SK-N-SH (cell line): ENCODE data around the gene IFT27. TPM values are rescaled to one million over a fixed set of nuclear protein-coding genes. Genes with fewer than 3 reads are reported as not detected.
"Not testable (repeated sequence)": the region's sequence is repeated elsewhere in the genome, so short reads cannot be mapped to it uniquely, and the experiment has no call there.

Experiments used
- CTCF ChIA-PET: fragments of 300-600, 350-600 bp; formaldehyde crosslinking; extraction: SDS; loops from one replicate; lab custom pipeline; 2021; lab: Yijun Ruan, JAX
- POLR2A ChIA-PET: fragments of 350-600 bp; sonication (Branson Sonifier 250); formaldehyde crosslinking; extraction: SDS; loops from one replicate; lab custom pipeline; 2020; ENCODE audit warnings: antibody characterized with exemption, inconsistent platforms; lab: Yijun Ruan, JAX
- DNase-seq: peaks from one replicate; pipeline ENCODE4 v3.0.0; 2012
- H2AFZ ChIP-seq: fragments of 200-600 bp; sonication (generic); 2 replicates; pipeline ENCODE4 v1.8.1; 2016; ENCODE audit warnings: antibody characterized with exemption, mild to moderate bottlenecking, low read depth
- H3F3A ChIP-seq: fragments of 200-600 bp; sonication (generic); replicated peaks from 2 replicates; pipeline ENCODE3; 2016; ENCODE audit warnings: antibody characterized with exemption, mild to moderate bottlenecking; ENCODE audit not compliant: insufficient read depth
- H3K27ac ChIP-seq, 2 experiments: fragments of 200-500 bp in 1 of 2; fragments of 200-600 bp in 1 of 2; sonication (Bioruptor generic) in 1 of 2; sonication (generic), shearing (Covaris generic) in 1 of 2; 2 replicates each; pipeline versions ENCODE4 v1.5.1 to v1.6.1; 2014 to 2016; ENCODE audit warnings: low read depth in 2 of 2, inconsistent platforms in 1 of 2, low read length in 1 of 2, mild to moderate bottlenecking in 1 of 2, mixed read lengths in 1 of 2
- H3K27me3 ChIP-seq: fragments of 200-600 bp; sonication (generic), shearing (Covaris generic); 2 replicates; pipeline ENCODE4 v1.6.1; 2016; ENCODE audit warnings: mixed run types; ENCODE audit not compliant: insufficient read depth
- H3K36me3 ChIP-seq, 2 experiments: fragments of 200-500 bp in 1 of 2; fragments of 200-600 bp in 1 of 2; sonication (Bioruptor generic) in 1 of 2; sonication (generic) in 1 of 2; replicated peaks in 1 of 2; 2 replicates each; pipeline versions ENCODE3 to v1.5.1; 2014 to 2016; ENCODE audit warnings: low read length in 1 of 2, mild to moderate bottlenecking in 1 of 2; ENCODE audit not compliant: insufficient read depth in 2 of 2, control insufficient read depth in 1 of 2
- H3K4me1 ChIP-seq, 2 experiments: fragments of 200-500 bp in 1 of 2; fragments of 200-600 bp in 1 of 2; sonication (Bioruptor generic) in 1 of 2; sonication (generic), shearing (Covaris generic) in 1 of 2; 2 replicates each; pipeline versions ENCODE4 v1.5.1 to v1.6.1; 2014 to 2016; ENCODE audit warnings: low read depth in 1 of 2, low read length in 1 of 2, mixed run types in 1 of 2; ENCODE audit not compliant: insufficient read depth in 2 of 2, control insufficient read depth in 1 of 2
- H3K4me2 ChIP-seq: fragments of 200-600 bp; sonication (generic), shearing (Covaris generic); 2 replicates; pipeline ENCODE4 v1.6.1; 2017; ENCODE audit warnings: mixed run types
- H3K4me3 ChIP-seq, 2 experiments: fragments of 200-500 bp in 1 of 2; fragments of 200-600 bp in 1 of 2; sonication (Bioruptor generic) in 1 of 2; sonication (generic), shearing (Covaris generic) in 1 of 2; 2 replicates each; pipeline versions ENCODE4 v1.5.1 to v1.8.1; 2014 to 2016; ENCODE audit warnings: low read depth in 2 of 2, inconsistent platforms in 1 of 2, low read length in 1 of 2, mild to moderate bottlenecking in 1 of 2, mixed read lengths in 1 of 2, moderate library complexity in 1 of 2
- H3K79me2 ChIP-seq: fragments of 200-600 bp; sonication (generic); 2 replicates; pipeline ENCODE4 v1.8.1; 2017; ENCODE audit warnings: mild to moderate bottlenecking; ENCODE audit not compliant: insufficient read depth
- H3K9ac ChIP-seq: fragments of 200-600 bp; sonication (generic); 2 replicates; pipeline ENCODE4 v1.6.1; 2017; ENCODE audit warnings: mixed run types
- H3K9me2 ChIP-seq: fragments of 200-600 bp; sonication (generic); 2 replicates; pipeline ENCODE4 v1.6.1; 2017; ENCODE audit warnings: mixed run types
- H3K9me3 ChIP-seq: fragments of 200-600 bp; sonication (generic); 2 replicates; pipeline ENCODE4 v1.6.1; 2017; ENCODE audit warnings: mixed run types, mild to moderate bottlenecking, moderate library complexity
- H4K20me1 ChIP-seq: fragments of 200-600 bp; sonication (generic); 2 replicates; pipeline ENCODE4 v1.6.1; 2017; ENCODE audit warnings: mild to moderate bottlenecking, mixed run types; ENCODE audit not compliant: insufficient read depth
- CHD2 ChIP-seq: fragments of 150-350 bp; IDR thresholded peaks from 2 replicates; pipeline ENCODE4 v1.6.1; 2018; ENCODE audit warnings: low read length; ENCODE audit not compliant: partially characterized antibody
- GATA2 ChIP-seq: sonication (generic); formaldehyde crosslinking; IDR thresholded peaks from 2 replicates; pipeline ENCODE4 v1.5.0; 2020; ENCODE audit warnings: mild to moderate bottlenecking, missing genetic modification reagents
- JUND ChIP-seq: IDR thresholded peaks from 2 replicates; pipeline ENCODE4 v1.4.0; 2012
- NRF1 ChIP-seq: IDR thresholded peaks from 2 replicates; pipeline ENCODE4 v1.6.1; 2012; ENCODE audit warnings: low read depth, mild to moderate bottlenecking, low read length
- RFX5 ChIP-seq: IDR thresholded peaks from 2 replicates; pipeline ENCODE4 v1.6.1; 2012; ENCODE audit warnings: mild to moderate bottlenecking, improper control_type of control experiment, low read length
- SMC3 ChIP-seq: IDR thresholded peaks from 2 replicates; pipeline ENCODE4 v1.6.1; 2012; ENCODE audit warnings: low read depth, low read length, improper control_type of control experiment
- TEAD4 ChIP-seq: IDR thresholded peaks from 2 replicates; pipeline ENCODE4 v1.4.0; 2012; ENCODE audit warnings: mild to moderate bottlenecking, borderline replicate concordance; ENCODE audit not compliant: insufficient read depth
- WGBS: methylation state at CpG from one replicate; pipeline ENCODE4 v1.1.6; 2017; ENCODE audit warnings: low lambda C conversion rate; 5-methylcytosine and 5-hydroxymethylcytosine counted together
- polyA plus RNA-seq, 3 experiments: library from polyadenylated mRNA; depleted of rRNA; stranded (reverse); fragments of >200 nt; gene quantifications; 2 replicates each; pipeline ENCODE4 v1.2.3, GENCODE V29; 2012
- TF ChIP-seq, protein P1 (sequence below): fragments of 150-350 bp; IDR thresholded peaks from 2 replicates; pipeline ENCODE4 v1.6.1; 2016; ENCODE audit warnings: mild to moderate bottlenecking, low read depth, low read length

The IFT27 gene
- polyA plus RNA-seq, 1 of the 3 experiments (the other 2 are of a cell fraction), result 29.4 TPM

DNA sequence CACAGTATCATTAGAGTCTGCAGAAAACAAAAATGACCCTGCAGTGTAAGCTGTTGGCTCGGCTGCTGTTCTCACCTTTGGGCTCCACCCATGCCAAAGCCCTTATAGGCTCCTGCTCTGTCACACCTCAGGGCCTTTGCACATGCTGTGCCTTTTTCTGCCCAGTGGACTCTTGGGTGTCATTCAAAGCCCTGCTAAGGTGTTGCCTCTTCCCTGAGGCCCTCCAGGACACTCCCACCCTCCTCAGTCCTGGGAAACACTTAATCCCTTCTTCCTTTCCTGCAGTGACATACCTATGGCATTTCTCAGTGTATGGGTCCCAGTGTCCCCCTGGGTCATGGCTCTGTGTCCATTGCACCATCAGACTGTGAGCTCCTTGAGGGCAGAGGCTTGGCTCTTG lies 43.3 kb downstream of the IFT27 start:
- CTCF ChIA-PET, result interaction anchor here (0.7 to 1.2 kb wide), 3 partner anchors 9 to 196 kb away, joined by 3 read pairs; no protein-coding TSS in a partner anchor
- Histone ChIP-seq H3K27me3 (no peaks in the 10 kb centered on the region; the same call in 1 of the 2 replicates), H4K20me1 (no peaks in the 10 kb centered on the region), H3K9me3 (no peaks in the 10 kb centered on the region), H3K27ac (no peak overlapping the region), H3K4me2 (no peak overlapping the region), H3K9me2 (no peaks in the 10 kb centered on the region), H3K36me3 (no peaks in the 10 kb centered on the region), H3K9ac (no peak overlapping the region), H3K4me3 (no peak overlapping the region), H2AFZ (no peak overlapping the region)
- WGBS, result 17% methylated on average over 1 of the region's 1 CpG
- POLR2A ChIA-PET, result no interaction called here
- no peak for DNase-seq
- TF ChIP-seq, protein P1, sequence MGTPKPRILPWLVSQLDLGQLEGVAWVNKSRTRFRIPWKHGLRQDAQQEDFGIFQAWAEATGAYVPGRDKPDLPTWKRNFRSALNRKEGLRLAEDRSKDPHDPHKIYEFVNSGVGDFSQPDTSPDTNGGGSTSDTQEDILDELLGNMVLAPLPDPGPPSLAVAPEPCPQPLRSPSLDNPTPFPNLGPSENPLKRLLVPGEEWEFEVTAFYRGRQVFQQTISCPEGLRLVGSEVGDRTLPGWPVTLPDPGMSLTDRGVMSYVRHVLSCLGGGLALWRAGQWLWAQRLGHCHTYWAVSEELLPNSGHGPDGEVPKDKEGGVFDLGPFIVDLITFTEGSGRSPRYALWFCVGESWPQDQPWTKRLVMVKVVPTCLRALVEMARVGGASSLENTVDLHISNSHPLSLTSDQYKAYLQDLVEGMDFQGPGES, result no peak
- no peak for TF ChIP-seq CHD2
- TF ChIP-seq NRF1, result no peak
- TF ChIP-seq SMC3, result no peak
- no peak for TF ChIP-seq RFX5
- no peak for TF ChIP-seq TEAD4
- TF ChIP-seq JUND, result no peak
- TF ChIP-seq GATA2, result no peak
- TF ChIP-seq, all 33 proteins: peak for 0
- no peaks in the 10 kb centered on the region for H3F3A ChIP-seq
- H3K79me2 ChIP-seq, result no peaks in the 10 kb centered on the region
- H3K4me1 ChIP-seq, result no peaks in the 10 kb centered on the region

DNA sequence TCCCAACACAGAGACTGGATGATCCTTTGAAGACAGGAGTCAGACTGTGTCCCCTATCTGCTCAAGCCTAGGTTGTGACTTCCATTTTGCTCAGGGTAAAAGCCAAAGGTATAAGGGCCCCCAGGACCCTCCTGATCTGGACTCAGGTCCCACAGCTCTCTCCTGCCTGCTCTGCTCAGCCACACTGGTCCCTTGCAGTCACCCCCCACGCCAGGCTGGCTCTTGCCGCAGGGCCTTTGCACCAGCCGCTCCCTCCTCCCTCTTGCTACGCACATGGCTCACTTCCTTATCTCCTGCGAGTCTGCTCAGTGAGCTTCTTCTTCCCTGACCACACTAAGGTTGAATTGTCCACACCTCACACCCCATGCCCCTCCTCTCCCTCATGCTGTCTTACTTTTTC lies 44.0 kb downstream of the IFT27 start:
- Histone ChIP-seq H3K4me2 (no peak overlapping the region), H3K4me3 (no peak overlapping the region), H3K27me3 (no peaks in the 10 kb centered on the region; the same call in 1 of the 2 replicates), H3K9ac (no peak overlapping the region), H3F3A (no peaks in the 10 kb centered on the region), H4K20me1 (no peaks in the 10 kb centered on the region), H3K9me2 (no peaks in the 10 kb centered on the region), H2AFZ (no peak overlapping the region), H3K9me3 (no peaks in the 10 kb centered on the region), H3K27ac (no peak overlapping the region), H3K36me3 (no peaks in the 10 kb centered on the region), H3K4me1 (no peaks in the 10 kb centered on the region), H3K79me2 (no peaks in the 10 kb centered on the region)
- DNase-seq, result no peak
- WGBS, result 70% methylated on average over 5 of the region's 5 CpGs
- ChIA-PET CTCF (interaction anchor here (0.7 to 1.2 kb wide), 3 partner anchors 10 to 195 kb away, joined by 3 read pairs; no protein-coding TSS in a partner anchor), POLR2A (no interaction called here)
- TF ChIP-seq JUND, result no peak

DNA sequence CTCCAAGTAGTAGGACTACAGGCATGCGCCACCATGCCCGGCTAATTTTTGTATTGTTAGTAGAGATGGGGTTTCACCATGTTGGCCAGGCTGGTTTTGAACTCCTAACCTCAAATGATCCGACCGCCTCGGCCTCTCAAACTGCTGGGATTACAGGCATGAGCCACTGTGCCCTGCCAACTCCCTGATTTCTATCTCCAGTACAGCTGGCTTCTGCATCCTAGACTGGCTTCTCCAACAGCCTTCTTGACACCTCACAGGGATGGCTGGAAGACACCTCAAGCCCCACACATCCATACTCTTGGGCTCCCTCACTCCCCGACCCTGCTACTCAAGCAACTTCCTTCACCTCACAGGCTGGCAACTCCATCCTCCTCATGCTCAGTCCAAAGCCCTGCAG lies 44.6 kb downstream of the IFT27 start:
- H3K27me3 ChIP-seq, POLR2A ChIA-PET, H3K4me1 ChIP-seq, DNase-seq, H3K9ac ChIP-seq, H3K4me2 ChIP-seq, H3K9me2 ChIP-seq, H3K9me3 ChIP-seq, H3K4me3 ChIP-seq, H2AFZ ChIP-seq, H3K36me3 ChIP-seq, H3K79me2 ChIP-seq, H3K27ac ChIP-seq, H3F3A ChIP-seq, H4K20me1 ChIP-seq: not testable (repeated sequence)
- CTCF ChIA-PET, result interaction anchor here (1.1 kb wide), 1 partner anchor 11 kb away, joined by 3 read pairs; no protein-coding TSS in a partner anchor
- WGBS, result 68% methylated on average over 6 of the region's 6 CpGs
